ENCODE results near the gene SHISA2.
"Not testable (repeated sequence)": the region's sequence is repeated elsewhere in the genome, so short reads cannot be mapped to it uniquely, and the experiment has no call there.

GRCh38 chr13:26066492-26066891, 14.7 kb upstream of the SHISA2 start:
- not testable (repeated sequence) for TF ChIP-seq ZNF121 (CRISPR knock-in tag; IDR thresholded peaks at IDR 0.05); RELA (CRISPR knock-in tag; IDR thresholded peaks at IDR 0.05; ENCODE audit: borderline replicate concordance); SMAD3 (CRISPR knock-in tag; IDR thresholded peaks at IDR 0.05; ENCODE audit: borderline replicate concordance); CTCF (IDR thresholded peaks at IDR 0.05); ESRRA (CRISPR knock-in tag; IDR thresholded peaks at IDR 0.05; ENCODE audit: borderline replicate concordance); ZNF263 (CRISPR knock-in tag; IDR thresholded peaks at IDR 0.05; ENCODE audit: low read depth); OVOL2 (CRISPR knock-in tag; IDR thresholded peaks at IDR 0.05; ENCODE audit: borderline replicate concordance)
- TF ChIP-seq, protein P1, sequence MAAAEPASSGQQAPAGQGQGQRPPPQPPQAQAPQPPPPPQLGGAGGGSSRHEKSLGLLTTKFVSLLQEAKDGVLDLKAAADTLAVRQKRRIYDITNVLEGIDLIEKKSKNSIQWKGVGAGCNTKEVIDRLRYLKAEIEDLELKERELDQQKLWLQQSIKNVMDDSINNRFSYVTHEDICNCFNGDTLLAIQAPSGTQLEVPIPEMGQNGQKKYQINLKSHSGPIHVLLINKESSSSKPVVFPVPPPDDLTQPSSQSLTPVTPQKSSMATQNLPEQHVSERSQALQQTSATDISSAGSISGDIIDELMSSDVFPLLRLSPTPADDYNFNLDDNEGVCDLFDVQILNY (CRISPR knock-in tag; IDR thresholded peaks at IDR 0.05), result not testable (repeated sequence)
- TF ChIP-seq, protein P2, sequence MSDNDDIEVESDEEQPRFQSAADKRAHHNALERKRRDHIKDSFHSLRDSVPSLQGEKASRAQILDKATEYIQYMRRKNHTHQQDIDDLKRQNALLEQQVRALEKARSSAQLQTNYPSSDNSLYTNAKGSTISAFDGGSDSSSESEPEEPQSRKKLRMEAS (CRISPR knock-in tag; IDR thresholded peaks at IDR 0.05), result not testable (repeated sequence)
- TF ChIP-seq, protein P3, sequence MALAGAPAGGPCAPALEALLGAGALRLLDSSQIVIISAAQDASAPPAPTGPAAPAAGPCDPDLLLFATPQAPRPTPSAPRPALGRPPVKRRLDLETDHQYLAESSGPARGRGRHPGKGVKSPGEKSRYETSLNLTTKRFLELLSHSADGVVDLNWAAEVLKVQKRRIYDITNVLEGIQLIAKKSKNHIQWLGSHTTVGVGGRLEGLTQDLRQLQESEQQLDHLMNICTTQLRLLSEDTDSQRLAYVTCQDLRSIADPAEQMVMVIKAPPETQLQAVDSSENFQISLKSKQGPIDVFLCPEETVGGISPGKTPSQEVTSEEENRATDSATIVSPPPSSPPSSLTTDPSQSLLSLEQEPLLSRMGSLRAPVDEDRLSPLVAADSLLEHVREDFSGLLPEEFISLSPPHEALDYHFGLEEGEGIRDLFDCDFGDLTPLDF (CRISPR knock-in tag; IDR thresholded peaks at IDR 0.05), result not testable (repeated sequence)

All from WTC11 (cell line).